Activated gamma-delta T cell treated with anti-CD3 and anti-CD28 coated beads, Interleukin-2, amount 50 U/mL, for 16 hours (primary cell): ENCODE measurements around the gene ACCSL.

ENCODE experiments used
- DNase-seq: peaks from one replicate; pipeline ENCODE4 v3.0.0-alpha.2; 2020; ENCODE audit warnings: low read depth

ACCSL gene

GRCh38 chr11:44096360-44097185 lies 48.8 kb downstream of the ACCSL start:
- no peak for DNase-seq

GRCh38 chr11:44097821-44098220 lies 50.0 kb downstream of the ACCSL start:
- no peak for DNase-seq

GRCh38 chr11:44101098-44101497 lies 53.3 kb downstream of the ACCSL start:
- no peak for DNase-seq

GRCh38 chr11:44104481-44105294 lies 56.9 kb downstream of the ACCSL start:
- no peak for DNase-seq

GRCh38 chr11:44108260-44108659 lies 60.5 kb downstream of the ACCSL start:
- no peak for DNase-seq
